DMS53 treated with DMSO at 0.1 percent for 48 hours (cell line): Measurements from ENCODE around the gene CDH13.

Experiments used
- DNase-seq: peaks from one replicate; lab custom pipeline; 2025; ENCODE audit not compliant: unreplicated experiment; lab: John Stamatoyannopoulos, UW

Gene CDH13

GRCh38 chr16:82649766-82650165 lies 23.0 kb downstream of the CDH13 start:
- no peak for DNase-seq

GRCh38 chr16:82650804-82651203 lies 24.0 kb downstream of the CDH13 start:
- no peak for DNase-seq

GRCh38 chr16:82651921-82652601 lies 25.3 kb downstream of the CDH13 start:
- peak; percentile 71 for DNase-seq

GRCh38 chr16:82652826-82653225 lies 26.1 kb downstream of the CDH13 start:
- DNase-seq = no peak

- DNase-seq = peak; percentile 40
Observed at GRCh38 chr16:82653550-82654511, 27.1 kb downstream of the CDH13 start.

GRCh38 chr16:82655072-82655714 lies 28.4 kb downstream of the CDH13 start:
- DNase-seq = no peak

- no peak for DNase-seq
Observed at GRCh38 chr16:82655720-82656490, 29.1 kb downstream of the CDH13 start.

GRCh38 chr16:82657239-82657638 lies 30.5 kb downstream of the CDH13 start:
- DNase-seq = no peak

- DNase-seq = no peak
Observed at GRCh38 chr16:82657786-82658185, 31.0 kb downstream of the CDH13 start.

GRCh38 chr16:82658796-82659195 lies 32.0 kb downstream of the CDH13 start:
- no peak for DNase-seq

GRCh38 chr16:82660075-82660645 lies 33.4 kb downstream of the CDH13 start:
- no peak for DNase-seq

- no peak for DNase-seq
Observed at GRCh38 chr16:82660966-82661365, 34.2 kb downstream of the CDH13 start.

- no peak for DNase-seq
Observed at GRCh38 chr16:82664181-82664580, 37.4 kb downstream of the CDH13 start.

- DNase-seq = no peak
Observed at GRCh38 chr16:82665025-82665424, 38.3 kb downstream of the CDH13 start.

- no peak for DNase-seq
Observed at GRCh38 chr16:82667437-82667836, 40.7 kb downstream of the CDH13 start.

- DNase-seq = no peak
Observed at GRCh38 chr16:82668094-82668493, 41.3 kb downstream of the CDH13 start.

- no peak for DNase-seq
Observed at GRCh38 chr16:82671741-82672140, 45.0 kb downstream of the CDH13 start.

- DNase-seq = no peak
Observed at GRCh38 chr16:82672676-82673075, 45.9 kb downstream of the CDH13 start.

- no peak for DNase-seq
Observed at GRCh38 chr16:82675300-82675699, 48.5 kb downstream of the CDH13 start.

GRCh38 chr16:82681592-82681991 lies 54.8 kb downstream of the CDH13 start:
- no peak for DNase-seq

- no peak for DNase-seq
Observed at GRCh38 chr16:82682767-82683166, 56.0 kb downstream of the CDH13 start.
